HCT116 (cell line): ENCODE results near the gene ZC3H12A. TPM values are rescaled to one million over a fixed set of nuclear protein-coding genes. Genes with fewer than 3 reads are reported as not detected.

ENCODE experiments used
- ATAC-seq: fragments of 200-7000 bp; cut with Tn5 transposase; 2 replicates; pipeline ENCODE4 v1.9.1; 2020; ENCODE audit warnings: mild to moderate bottlenecking, moderate library complexity
- BruUV-seq: library from RNA; stranded (reverse); fragments of 400-500 nt; replicated peaks from 2 replicates; lab custom pipeline; 2021; lab: Mats Ljungman, UMichigan
- CTCF ChIA-PET: fragments of 300-600 bp; sonication (Branson Sonifier 250); formaldehyde crosslinking; loops from one replicate; lab custom pipeline; 2021; ENCODE audit warnings: antibody characterized with exemption; lab: Charles Lee
- POLR2A ChIA-PET: fragments of 300-600, 350-600 bp; sonication (Branson Sonifier 250); formaldehyde crosslinking; loops from one replicate; lab custom pipeline; 2021; ENCODE audit warnings: antibody characterized with exemption; lab: Charles Lee
- RAD21 ChIA-PET, 2 experiments: fragments of 300-600 bp; sonication (Branson Sonifier 250); formaldehyde crosslinking; loops; one replicate each; lab custom pipeline; 2023; ENCODE audit warnings: low total read pairs in 2 of 2; ENCODE audit not compliant: uncharacterized antibody in 2 of 2, unreplicated experiment in 2 of 2, low non-redundant PET in 1 of 2; lab: Charles Lee
- DNase-seq: peaks from one replicate; pipeline ENCODE4 v3.0.0-alpha.2; 2010; ENCODE audit warnings: low read depth, low spot score
- H2AFZ ChIP-seq: fragments of 200-600 bp; shearing (Covaris generic), sonication (generic); 2 replicates; pipeline ENCODE4 v1.6.1; 2017; ENCODE audit warnings: low read depth, mixed run types, mixed read lengths, antibody characterized with exemption, low read length; ENCODE audit not compliant: poor library complexity, severe bottlenecking
- H3K27ac ChIP-seq: 2 replicates; pipeline ENCODE4 v1.5.1; 2012; ENCODE audit warnings: low read depth, low read length
- H3K27me3 ChIP-seq: fragments of 200-600 bp; sonication (generic); 2 replicates; pipeline ENCODE4 v1.6.1; 2016; ENCODE audit warnings: mixed run types, low read length, mixed read lengths; ENCODE audit not compliant: insufficient read depth
- H3K36me3 ChIP-seq, 2 experiments: fragments of 200-500 bp in 1 of 2; fragments of 200-600 bp in 1 of 2; sonication (Bioruptor generic) in 1 of 2; sonication (generic) in 1 of 2; 2 replicates each; pipeline versions ENCODE4 v1.5.1 to v1.6.1; 2014 to 2016; ENCODE audit warnings: low read length in 2 of 2, inconsistent platforms in 1 of 2, mixed read lengths in 1 of 2, mixed run types in 1 of 2; ENCODE audit not compliant: insufficient read depth in 2 of 2, control insufficient read depth in 1 of 2
- H3K4me1 ChIP-seq, 2 experiments: fragments of 200-600 bp in 1 of 2; sonication (generic) in 1 of 2; 2 replicates each; pipeline versions ENCODE4 v1.5.1 to v1.6.1; 2012 to 2017; ENCODE audit warnings: low read length in 2 of 2, inconsistent platforms in 1 of 2, mild to moderate bottlenecking in 1 of 2, mixed read lengths in 1 of 2, mixed run types in 1 of 2, moderate library complexity in 1 of 2; ENCODE audit not compliant: insufficient read depth in 2 of 2, control insufficient read depth in 1 of 2
- H3K4me2 ChIP-seq: fragments of 200-600 bp; sonication (generic); 2 replicates; pipeline ENCODE4 v1.6.1; 2017; ENCODE audit warnings: mixed run types, low read length, mixed read lengths
- H3K4me3 ChIP-seq, 2 experiments: fragments of 200-600 bp in 1 of 2; sonication (generic) in 1 of 2; replicated peaks in 1 of 2; 2 replicates each; pipeline ENCODE4 v1.5.1; 2011 to 2016; ENCODE audit warnings: low read length in 2 of 2, control low read depth in 1 of 2, low read depth in 1 of 2, mild to moderate bottlenecking in 1 of 2, mixed read lengths in 1 of 2, mixed run types in 1 of 2
- H3K79me2 ChIP-seq: fragments of 200-600 bp; sonication (generic); 2 replicates; pipeline ENCODE4 v1.6.1; 2017; ENCODE audit warnings: mild to moderate bottlenecking, mixed run types, low read length, moderate library complexity, mixed read lengths; ENCODE audit not compliant: insufficient read depth
- H3K9ac ChIP-seq: fragments of 200-600 bp; sonication (generic); 2 replicates; pipeline ENCODE4 v1.6.1; 2016; ENCODE audit warnings: low read length, mixed read lengths
- H3K9me2 ChIP-seq: fragments of 200-600 bp; sonication (generic), shearing (Covaris generic); 2 replicates; pipeline ENCODE4 v1.6.1; 2017; ENCODE audit warnings: mixed run types, mild to moderate bottlenecking, moderate library complexity; ENCODE audit not compliant: insufficient read depth
- H3K9me3 ChIP-seq, 2 experiments: fragments of 200-500 bp in 1 of 2; fragments of 200-600 bp in 1 of 2; sonication (Bioruptor generic) in 1 of 2; sonication (generic) in 1 of 2; 2 replicates each; pipeline ENCODE4 v1.6.1; 2014 to 2017; ENCODE audit warnings: low read length in 2 of 2, mixed read lengths in 2 of 2, inconsistent platforms in 1 of 2, low read depth in 1 of 2, mild to moderate bottlenecking in 1 of 2, mixed run types in 1 of 2, moderate library complexity in 1 of 2; ENCODE audit not compliant: control insufficient read depth in 1 of 2, insufficient read depth in 1 of 2
- H4K20me1 ChIP-seq: fragments of 200-600 bp; sonication (generic), shearing (Covaris generic); 2 replicates; pipeline ENCODE4 v1.6.1; 2017; ENCODE audit warnings: mixed run types, mild to moderate bottlenecking, moderate library complexity; ENCODE audit not compliant: insufficient read depth
- CBX3 ChIP-seq: IDR thresholded peaks from 2 replicates; pipeline ENCODE4 v1.6.1; 2012; ENCODE audit warnings: low read depth
- EGR1 ChIP-seq: IDR thresholded peaks from 2 replicates; pipeline ENCODE4 v1.6.1; 2012; ENCODE audit warnings: low read depth
- EZH2 ChIP-seq: fragments of 200-600 bp; sonication (generic); IDR thresholded peaks from 2 replicates; pipeline ENCODE4 v1.6.1; 2017; ENCODE audit warnings: antibody characterized with exemption, mixed run types
- SIN3A ChIP-seq: IDR thresholded peaks from 2 replicates; pipeline ENCODE4 v1.6.1; 2012; ENCODE audit warnings: low read depth
- YY1 ChIP-seq: IDR thresholded peaks from 2 replicates; pipeline ENCODE4 v1.6.1; 2011; ENCODE audit warnings: low read length, low read depth, moderate library complexity, mild to moderate bottlenecking; ENCODE audit not compliant: insufficient replicate concordance; ENCODE audit errors: extremely low read depth
- intact Hi-C: fragments of 100-400 bp; cut with micrococcal nuclease; formaldehyde crosslinking; loops from 2 replicates; pipeline ENCODE4 v1.10.0; 2022
- total RNA-seq: library from RNA; stranded (reverse); gene quantifications from one replicate; pipeline ENCODE4 v1.2.1, GENCODE V29; 2021; ENCODE audit not compliant: unreplicated experiment

The ZC3H12A gene
- total RNA-seq, 1 experiment from 2014 or later: 10.6 TPM

- Histone ChIP-seq H3K4me3 (no peak overlapping the region), H3K36me3 (peaks cover 10 to 34% of the 10 kb centered on the region in 2 experiments; a peak in 3 of 4 replicates), H3K4me2 (no peak overlapping the region), H3K9ac (no peak overlapping the region), H3K9me3 (no peaks in the 10 kb centered on the region), H3K4me1 (peaks cover 0 to 9% of the 10 kb centered on the region in 2 experiments; a peak in 2 of 4 replicates), H4K20me1 (no peaks in the 10 kb centered on the region), H3K27me3 (no peaks in the 10 kb centered on the region), H3K79me2 (peaks cover 3% of the 10 kb centered on the region; the same call in 1 of the 2 replicates)
- ChIA-PET CTCF (interaction anchor here (1.8 to 4.7 kb wide), 3 partner anchors 10 to 32 kb away, joined by 12 to 62 read pairs (median 59); partner anchors contain the start of gene ZC3H12A), POLR2A (interaction anchor here (1.2 to 4.7 kb wide), 2 partner anchors 9 to 10 kb away, joined by 4 to 34 read pairs; partner anchors contain the start of gene ZC3H12A), RAD21 (interaction anchor here in 1 of 2 experiments (1.6 kb wide), 1 partner anchor 28 kb away, joined by 8 read pairs; no protein-coding TSS in a partner anchor)
- intact Hi-C loops: no loop called here
- no TSS peak for BruUV-seq
- DNase-seq: no peak
- ATAC-seq: no peak
- no peak for TF ChIP-seq SIN3A
- TF ChIP-seq EGR1: no peak
- no peak for TF ChIP-seq YY1
- TF ChIP-seq EZH2: no peak
- TF ChIP-seq CBX3: no peak
- TF ChIP-seq, all 23 proteins: peak for 0
- Histone ChIP-seq H2AFZ (no peak overlapping the region), H3K27ac (no peak overlapping the region), H3K9me2 (no peaks in the 10 kb centered on the region)
Measured at GRCh38 chr1:37485902-37486679, 11.7 kb downstream of the ZC3H12A start.
